Measurements from ENCODE around the gene RRP1.
A peak's percentile ranks its signal among the peaks of the same experiment; 100 is the strongest.
"Not testable (repeated sequence)": the region's sequence is repeated elsewhere in the genome, so short reads cannot be mapped to it uniquely, and the experiment has no call there.

RRP1 gene

GRCh38 chr21:43819511-43820405 is 30.4 kb downstream of the RRP1 start:
- no peak for DNase-seq

GRCh38 chr21:43820466-43820865 is 31.1 kb downstream of the RRP1 start:
- no peak for DNase-seq

GRCh38 chr21:43822166-43822565 is 32.8 kb downstream of the RRP1 start:
- not testable (repeated sequence) for DNase-seq

DNA sequence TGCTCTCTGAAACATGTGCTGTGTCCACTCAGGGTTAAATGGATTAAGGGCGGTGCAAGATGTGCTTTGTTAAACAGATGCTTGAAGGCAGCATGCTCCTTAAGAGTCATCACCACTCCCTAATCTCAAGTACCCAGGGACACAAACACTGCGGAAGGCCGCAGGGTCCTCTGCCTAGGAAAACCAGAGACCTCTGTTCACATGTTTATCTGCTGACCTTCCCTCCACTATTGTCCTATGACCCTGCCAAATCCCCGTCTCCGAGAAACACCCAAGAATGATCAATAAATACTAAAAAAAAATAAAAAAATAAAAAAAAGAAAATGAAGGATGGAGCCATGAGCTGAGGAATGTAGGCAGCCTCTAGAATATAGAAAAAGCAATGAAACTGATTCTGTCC is 33.4 kb downstream of the RRP1 start:
- not testable (repeated sequence) for DNase-seq

GRCh38 chr21:43824333-43825241 is 35.2 kb downstream of the RRP1 start:
- no peak for DNase-seq

DNA sequence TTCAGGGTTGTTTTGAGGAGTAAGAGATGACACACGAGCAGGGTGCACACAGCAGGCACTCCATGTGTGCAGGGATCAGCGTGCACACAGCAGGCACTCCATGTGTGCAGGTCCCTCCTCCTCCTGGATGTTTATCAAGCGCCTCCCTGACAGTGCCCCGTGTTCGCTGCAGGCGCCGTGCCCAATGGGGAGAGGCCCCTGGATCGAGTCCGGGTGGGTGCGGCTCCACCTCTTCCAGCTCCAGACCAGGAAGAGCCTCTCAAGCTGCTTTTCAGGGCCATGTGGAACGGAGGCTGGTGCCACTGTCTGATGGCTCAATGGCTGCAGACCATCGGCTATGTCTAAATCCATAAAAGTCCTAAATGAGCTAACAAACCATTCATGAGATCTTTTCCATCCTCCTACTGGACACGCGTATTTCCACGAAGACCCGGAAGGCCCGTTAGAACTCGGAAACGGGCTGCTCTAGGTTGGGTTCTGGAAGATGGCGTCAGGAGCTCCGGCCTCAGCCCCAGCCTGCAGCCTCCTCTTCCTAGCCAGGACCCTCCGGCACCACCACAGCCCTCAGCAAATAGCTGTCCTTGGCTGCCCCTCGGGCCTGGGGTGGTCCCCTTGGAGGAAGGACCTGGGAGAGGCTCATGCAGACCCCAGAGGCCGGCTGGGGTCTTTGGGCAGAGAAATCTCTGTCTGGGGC is 36.0 kb downstream of the RRP1 start:
- DNase-seq = no peak

DNA sequence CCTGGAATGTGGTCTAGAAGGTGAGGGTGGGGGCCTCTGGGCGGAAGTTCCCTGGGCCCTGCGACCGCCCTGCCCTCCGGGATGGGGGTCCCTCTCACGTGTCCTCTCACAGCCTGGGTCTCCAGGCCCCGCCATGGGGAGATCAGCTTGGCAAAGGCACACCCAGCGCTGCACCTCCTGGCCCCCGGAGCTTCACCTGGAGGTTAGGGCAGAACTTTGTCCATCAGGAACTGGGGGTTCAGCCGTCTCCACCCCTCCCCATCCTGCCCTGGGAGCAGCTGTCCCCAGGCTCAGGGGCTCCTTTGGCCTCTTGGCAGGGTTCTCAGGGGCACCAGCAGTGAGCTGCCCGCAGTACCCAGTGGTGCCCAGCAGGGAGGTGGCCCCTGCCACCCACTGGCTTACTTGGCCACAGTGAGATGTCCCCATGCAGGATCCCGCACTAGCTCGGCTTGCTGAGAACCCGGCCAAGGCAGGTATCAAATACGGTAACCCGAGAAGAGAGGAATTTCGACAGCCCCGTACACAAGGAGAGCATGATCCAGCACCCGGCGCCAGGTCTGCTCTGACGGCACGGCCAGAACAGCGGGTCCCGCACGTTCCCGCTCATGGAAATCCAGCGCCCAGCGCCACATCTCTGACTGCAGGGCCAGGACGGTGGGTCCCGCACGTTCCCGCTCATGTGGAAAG is 36.7 kb downstream of the RRP1 start:
- no peak for DNase-seq

DNA sequence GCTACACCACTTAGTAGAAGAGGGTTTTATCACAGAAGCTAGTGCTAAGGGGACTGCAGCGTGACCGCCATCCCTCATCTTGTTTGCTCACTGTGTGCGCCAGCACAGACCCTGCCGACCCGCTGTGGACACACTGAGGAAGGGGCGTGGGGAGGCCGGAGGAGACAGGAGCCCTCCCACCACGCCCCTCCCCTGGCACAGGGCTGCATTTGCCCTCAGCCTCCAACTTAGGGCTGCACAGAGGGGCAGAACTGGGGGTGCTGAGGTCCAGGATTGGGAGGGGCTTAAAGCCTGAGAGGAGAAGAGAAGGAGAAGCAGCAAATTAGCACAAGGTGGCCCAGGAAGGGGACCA is 37.2 kb downstream of the RRP1 start:
- no peak for DNase-seq

DNA sequence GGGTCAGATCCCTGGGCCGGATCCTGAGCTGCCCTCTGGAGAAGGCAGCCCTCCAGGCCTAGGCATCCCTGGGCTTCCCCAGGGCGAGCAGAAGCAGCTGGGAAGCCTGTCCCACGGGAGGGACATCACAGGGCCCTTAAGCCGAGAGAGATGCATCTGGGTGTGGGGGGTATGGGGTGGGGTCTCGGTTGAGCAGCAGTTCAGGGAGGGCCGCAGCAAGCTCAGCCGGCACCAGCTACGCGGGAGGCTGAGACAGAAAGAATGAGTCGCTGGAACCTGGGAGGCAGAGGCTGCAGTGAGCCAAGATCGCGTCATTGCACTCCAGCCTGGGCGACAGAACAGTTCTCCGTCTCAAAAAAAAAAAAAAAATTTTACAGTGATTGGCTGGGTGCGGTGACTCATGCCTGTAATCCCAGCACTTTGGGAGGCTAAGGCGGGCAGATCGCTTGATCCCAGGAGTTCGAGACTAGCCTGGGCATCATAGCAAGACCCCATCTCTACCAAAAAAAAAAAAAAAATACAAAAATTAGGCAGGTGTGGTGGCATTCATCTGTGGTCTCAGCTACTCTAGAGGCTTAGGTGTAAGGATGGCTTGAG is 37.7 kb downstream of the RRP1 start:
- peak; percentile 66 for DNase-seq

DNA sequence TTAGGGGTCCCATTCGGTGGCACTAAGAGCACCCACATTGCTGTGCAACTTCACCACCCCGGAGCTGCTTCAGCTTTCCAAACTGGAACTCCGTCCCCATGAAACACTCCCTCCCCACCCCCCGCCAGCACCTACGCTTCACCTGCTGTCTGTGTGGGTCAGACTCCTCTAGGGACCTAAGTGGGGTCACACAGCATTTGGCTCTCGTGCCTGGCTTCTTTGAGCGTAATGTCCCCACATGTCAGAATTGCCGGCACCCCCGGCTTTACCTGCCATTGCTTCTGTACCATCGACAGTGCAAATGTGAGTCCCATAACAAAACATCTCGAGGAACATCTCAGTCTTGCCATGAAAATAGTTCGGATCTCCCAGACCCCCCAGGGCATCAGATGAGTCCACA is 39.8 kb downstream of the RRP1 start:
- no peak for DNase-seq

DNA sequence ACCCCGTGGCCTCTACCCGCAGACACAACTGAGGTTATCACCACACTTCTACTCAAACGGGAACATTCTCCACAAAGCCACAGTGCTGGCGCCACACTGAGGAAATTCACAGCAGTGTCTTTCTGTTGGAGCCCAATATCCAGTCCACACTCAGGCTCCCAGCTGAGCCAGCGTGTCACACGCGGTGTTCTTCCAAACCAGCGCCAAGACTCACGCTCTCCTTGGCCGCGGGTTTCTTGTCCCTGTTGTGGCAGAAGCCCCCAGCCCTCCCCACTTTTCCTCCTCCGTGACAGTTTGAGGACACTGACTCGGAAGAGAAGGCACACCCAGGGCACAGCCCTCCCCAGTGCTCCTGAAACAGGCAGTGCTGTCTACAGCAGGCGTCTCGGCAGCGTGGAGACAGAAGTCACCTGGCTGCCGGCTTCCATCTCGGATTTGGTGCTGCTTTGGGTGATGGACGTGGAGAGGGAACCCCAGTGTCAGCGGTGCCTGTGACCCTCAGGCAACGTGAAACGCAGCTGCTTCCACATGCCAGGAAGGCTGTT is 40.3 kb downstream of the RRP1 start:
- DNase-seq = no peak

DNA sequence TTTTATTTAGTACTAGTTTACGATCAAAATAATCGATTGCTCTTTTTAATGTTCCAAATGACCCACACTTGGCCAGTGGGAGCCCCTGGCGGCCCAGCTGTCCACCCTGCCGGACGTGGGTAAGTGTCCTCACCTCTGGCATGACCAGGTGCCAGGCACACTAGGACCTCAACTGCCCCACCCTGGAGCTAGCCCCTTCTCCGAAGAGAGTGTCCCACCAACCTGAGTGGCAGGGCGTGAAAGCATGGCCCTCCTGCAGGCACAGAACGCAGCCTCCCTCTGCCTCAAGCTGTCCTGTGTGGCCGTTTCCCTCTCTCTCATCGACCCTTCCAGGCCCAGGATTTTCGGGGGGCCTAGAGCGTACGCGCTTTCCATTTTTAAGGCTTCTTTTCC is 42.8 kb downstream of the RRP1 start:
- no peak for DNase-seq

DNA sequence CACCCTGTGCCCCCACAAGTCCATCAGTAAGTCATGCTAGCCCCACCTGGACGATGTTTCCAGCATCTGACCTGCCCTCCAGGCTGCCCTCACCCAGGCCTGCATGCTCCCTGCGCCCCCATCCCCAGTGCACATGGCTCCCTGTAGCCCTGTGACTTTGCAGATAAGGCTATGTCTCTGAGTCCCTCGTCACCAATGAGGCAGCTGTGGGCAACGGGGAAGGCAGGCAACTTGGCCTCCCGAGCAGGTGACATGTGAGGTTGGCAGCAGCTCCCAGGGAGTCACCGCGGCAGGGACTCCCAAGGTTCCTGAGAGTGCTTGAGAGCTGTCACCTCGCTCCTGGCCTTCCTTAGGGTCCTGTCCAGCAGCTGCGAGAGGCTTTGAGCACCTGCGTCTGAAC is 43.3 kb downstream of the RRP1 start:
- DNase-seq = no peak

DNA sequence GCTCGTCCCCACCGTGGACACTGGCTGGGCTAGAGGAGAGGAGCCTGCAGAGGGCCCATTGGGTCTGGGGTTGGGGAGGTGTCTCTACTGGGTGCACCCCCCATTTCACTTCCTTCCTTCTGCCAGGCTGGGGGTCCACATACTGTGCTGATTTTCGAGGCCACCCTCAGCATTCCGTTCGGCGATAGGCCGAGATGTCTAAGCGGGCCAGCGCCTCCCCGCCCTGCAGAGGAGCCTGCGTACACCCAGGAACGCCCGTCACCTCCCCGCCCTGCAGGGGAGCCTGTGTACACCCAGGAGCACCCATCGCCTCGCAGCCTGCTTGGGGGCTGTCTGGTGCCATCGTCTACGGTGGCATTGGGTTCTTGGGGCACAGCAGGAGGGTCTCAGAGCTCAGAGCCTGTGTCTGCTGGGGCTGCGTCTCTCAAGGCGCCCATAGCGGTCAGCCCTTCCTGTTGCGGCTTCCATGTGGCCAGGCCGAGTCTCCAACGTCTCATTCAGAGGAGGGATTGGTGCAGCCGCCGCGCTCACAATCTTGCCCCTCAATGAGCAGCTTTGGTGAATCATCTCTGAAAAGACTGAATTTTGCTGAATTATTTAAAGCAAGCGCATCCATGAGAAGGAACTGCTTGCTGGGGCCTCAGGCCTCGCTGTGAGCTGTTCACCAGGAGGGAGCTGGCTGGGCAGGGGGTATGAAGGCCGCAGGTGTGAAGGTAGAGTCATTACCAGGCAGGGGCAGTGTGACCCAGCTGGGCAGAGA is 44.9 kb downstream of the RRP1 start:
- no peak for DNase-seq

DNA sequence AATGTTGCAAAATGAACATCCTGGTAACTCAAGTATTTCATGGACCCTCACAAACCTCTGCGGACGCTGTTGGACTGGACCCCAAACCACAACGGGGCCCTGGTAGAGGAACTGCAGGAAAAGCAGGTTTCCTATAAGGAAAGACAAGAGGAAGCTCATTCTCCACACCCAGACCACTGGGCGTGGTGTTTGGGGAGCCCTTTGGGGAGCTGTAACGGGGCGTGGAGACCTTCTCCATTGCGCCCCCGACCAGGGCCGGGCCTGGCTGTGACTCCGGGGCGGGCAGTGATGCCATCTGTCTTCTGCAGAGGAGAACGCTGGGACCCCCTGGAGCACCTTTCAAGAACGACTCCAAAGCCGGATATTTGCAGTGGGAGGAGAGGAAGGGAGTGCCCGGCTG is 45.7 kb downstream of the RRP1 start:
- DNase-seq = no peak

DNA sequence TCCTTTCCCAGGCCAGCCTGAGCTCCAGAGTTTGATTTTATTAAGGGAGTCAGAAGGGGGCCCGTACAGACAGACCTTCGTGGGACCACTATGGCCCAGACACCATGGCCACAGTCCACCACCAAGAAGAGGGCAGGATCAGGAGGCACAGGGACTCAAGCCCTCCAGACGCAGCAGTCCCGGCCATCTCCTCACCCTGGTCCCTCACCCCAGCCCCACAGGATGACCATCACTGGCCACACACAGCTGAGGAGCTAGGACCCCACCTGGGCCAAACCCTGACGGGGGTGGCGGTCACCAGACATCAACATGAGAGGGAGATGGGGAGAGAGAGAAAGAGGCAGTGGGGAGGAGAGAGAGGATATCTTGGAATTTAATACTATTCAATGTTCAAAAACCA is 46.5 kb downstream of the RRP1 start:
- DNase-seq = no peak

GRCh38 chr21:43836616-43837015 is 47.2 kb downstream of the RRP1 start:
- no peak for DNase-seq

- DNase-seq = no peak
Measured at GRCh38 chr21:43840259-43840658, 50.9 kb downstream of the RRP1 start.

DNA sequence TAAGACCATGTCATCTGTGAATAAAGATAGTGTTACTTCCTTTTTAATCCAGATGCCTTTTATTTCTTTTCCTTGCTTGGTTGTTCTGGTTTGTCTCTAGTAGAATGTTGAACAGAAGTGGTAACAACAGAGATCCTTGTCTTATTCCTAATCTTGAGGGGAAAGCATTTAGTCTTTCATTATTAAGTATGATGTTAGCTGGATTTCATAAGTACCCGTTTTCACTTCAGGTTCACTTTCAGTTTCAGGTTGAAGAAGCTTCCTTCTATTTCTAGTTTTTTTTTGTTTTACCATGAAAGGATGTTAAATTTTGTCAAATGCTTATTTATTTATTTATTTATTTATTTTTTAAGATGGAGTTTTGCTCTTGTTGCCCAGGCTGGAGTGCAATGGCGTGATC is 53.4 kb downstream of the RRP1 start:
- no peak for DNase-seq

DNA sequence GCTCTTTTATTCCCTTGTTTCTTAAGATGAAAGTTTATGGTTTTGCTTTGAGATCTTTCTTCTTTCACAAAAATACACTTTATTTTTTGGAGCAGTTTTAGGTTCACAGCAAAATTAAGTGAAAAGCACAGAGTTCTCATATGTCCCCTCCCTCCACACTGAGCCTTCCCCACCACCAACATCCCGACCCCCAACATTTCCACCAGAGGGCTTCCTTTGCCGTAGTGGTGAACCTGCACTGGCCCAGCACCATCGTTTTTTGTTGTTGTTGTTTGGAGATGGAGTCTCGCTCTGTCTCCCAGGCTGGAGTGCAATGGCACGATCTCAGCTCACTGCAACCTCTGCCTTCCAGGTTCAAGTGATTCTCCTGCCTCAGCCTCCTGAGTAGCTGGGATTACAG is 55.5 kb downstream of the RRP1 start:
- DNase-seq = not testable (repeated sequence)

- no peak for DNase-seq
Measured at GRCh38 chr21:43845386-43845785, 56.0 kb downstream of the RRP1 start.

All from femur (tissue), 1 donor.